Spleen (tissue), 7 donors: ENCODE measurements around the gene CABP4.

ENCODE experiments used
- CTCF ChIP-seq, 11 experiments: fragments of 200-600 bp in 7 of 11; fragments of 450-650 bp in 4 of 11; sonication (generic) in 4 of 11; IDR thresholded peaks in 8 of 11; conservative IDR thresholded peaks in 3 of 11; 1 replicate in 7 of 11; 2 replicates in 4 of 11; pipeline versions ENCODE4 v1.4.0 to v1.8.0; 2016 to 2021; ENCODE audit warnings: antibody characterized with exemption in 11 of 11, inconsistent platforms in 4 of 11, mild to moderate bottlenecking in 1 of 11
- POLR2A ChIP-seq, 3 donors: fragments of 450-650 bp; IDR thresholded peaks; one replicate each; pipeline ENCODE4 v1.5.1; 2017; ENCODE audit warnings: antibody characterized with exemption in 3 of 3, mild to moderate bottlenecking in 1 of 3
- POLR2AphosphoS5 ChIP-seq, 3 donors: sonication (generic); formaldehyde crosslinking; IDR thresholded peaks; one replicate each; pipeline ENCODE4 v1.5.1; 2017; ENCODE audit warnings: antibody characterized with exemption in 3 of 3
- donor health status: DM: no; HTN: no; CAD: no; lungs with moderate emphysema.
- donor health status: DM: no; HTN: no; CAD: no.
- donor health status: DM: no; HTN: no; CAD: no.

GRCh38 chr11:67440229-67441097, 14.7 kb upstream of the CABP4 start:
- no peak for TF ChIP-seq CTCF (IDR thresholded peaks at IDR 0.05 in 8 of 11, conservative IDR thresholded peaks at IDR 0.05 in 3 of 11)
- TF ChIP-seq POLR2A (IDR thresholded peaks at IDR 0.05) = no peak
- TF ChIP-seq POLR2AphosphoS5 (IDR thresholded peaks at IDR 0.05) = peak in 2 of 3 donors; percentile 7 to 51
